Memory B cell (primary cell): ENCODE measurements around the gene NFATC1.

Experiments
- ATAC-seq: fragments of 150-1000 bp; cut with Tn5 transposase; 2 replicates; pipeline ENCODE4 v1.10.0; 2021; ENCODE audit warnings: low read depth, mild to moderate bottlenecking, moderate library complexity
- DNase-seq, 2 donors: peaks; one replicate each; pipeline ENCODE4 v3.0.0; 2022; ENCODE audit warnings: low spot score in 2 of 2
- H3K27ac Mint-ChIP-seq: one replicate; pipeline ENCODE4 v1.8.0; 2022; ENCODE audit warnings: mild to moderate bottlenecking, moderate library complexity, mixed read lengths
- H3K27me3 Mint-ChIP-seq: one replicate; pipeline ENCODE4 v1.8.0; 2022; ENCODE audit warnings: mixed read lengths
- H3K36me3 Mint-ChIP-seq: one replicate; pipeline ENCODE4 v1.8.0; 2022; ENCODE audit warnings: mild to moderate bottlenecking, mixed read lengths
- H3K4me1 Mint-ChIP-seq: one replicate; pipeline ENCODE4 v1.8.0; 2022; ENCODE audit warnings: mixed read lengths
- H3K4me3 Mint-ChIP-seq: one replicate; pipeline ENCODE4 v1.8.0; 2022; ENCODE audit warnings: mild to moderate bottlenecking, moderate library complexity, mixed read lengths
- H3K9me3 Mint-ChIP-seq: one replicate; pipeline ENCODE4 v1.8.0; 2022; ENCODE audit warnings: mixed read lengths

NFATC1 gene

DNA sequence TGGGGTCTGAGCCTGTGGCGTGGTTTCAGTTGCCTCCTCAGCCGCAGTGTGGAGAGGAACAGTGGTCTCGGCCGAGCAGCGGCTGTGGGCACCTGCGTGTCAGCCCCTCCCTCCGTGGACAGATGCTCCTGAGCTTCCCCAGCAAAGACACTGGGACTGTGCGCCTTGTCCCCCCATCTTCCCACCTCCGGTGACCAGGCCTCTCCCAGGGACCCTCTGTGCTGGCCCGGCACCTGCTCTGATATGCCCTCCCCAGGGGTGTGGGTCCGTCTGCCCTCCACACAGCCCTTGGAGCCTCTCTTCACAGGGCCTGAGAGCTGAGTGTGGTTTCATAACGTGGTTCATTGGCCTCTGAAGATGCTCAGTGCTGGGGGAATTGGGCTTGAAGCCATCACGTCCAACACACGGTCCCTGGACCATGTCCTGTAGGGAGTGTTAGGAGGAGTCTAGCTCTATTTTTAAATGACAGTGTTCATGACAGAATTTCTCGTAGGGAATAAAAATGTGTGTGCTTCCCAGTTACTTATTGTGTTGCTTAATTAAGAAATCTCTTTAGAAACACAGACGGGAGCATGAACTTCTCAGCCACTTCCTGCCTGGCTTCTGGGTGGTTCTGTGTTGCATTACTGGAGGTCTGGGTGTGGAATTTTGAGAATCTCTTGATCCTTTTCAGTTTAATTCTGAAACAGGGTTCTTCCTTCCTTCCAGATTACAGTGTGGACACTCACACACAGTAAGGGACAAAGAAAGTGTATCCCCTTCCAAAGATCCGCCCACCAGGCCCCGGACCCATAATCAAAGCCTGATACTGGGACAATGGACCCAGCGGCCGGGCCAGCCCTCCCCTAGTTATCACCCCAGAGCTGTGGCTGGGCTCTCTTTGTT is 110.7 kb downstream of the NFATC1 start:
- DNase-seq (peak in 1 of 2 donors; percentile 38), ATAC-seq (peak; percentile 60)
- Mint-ChIP-seq H3K27ac (peak overlapping the region; percentile 93), H3K4me3 (peak overlapping the region; percentile 35), H3K4me1 (peaks cover 56% of the 10 kb centered on the region), H3K9me3 (no peaks in the 10 kb centered on the region), H3K27me3 (no peaks in the 10 kb centered on the region), H3K36me3 (peaks cover 10% of the 10 kb centered on the region)

DNA sequence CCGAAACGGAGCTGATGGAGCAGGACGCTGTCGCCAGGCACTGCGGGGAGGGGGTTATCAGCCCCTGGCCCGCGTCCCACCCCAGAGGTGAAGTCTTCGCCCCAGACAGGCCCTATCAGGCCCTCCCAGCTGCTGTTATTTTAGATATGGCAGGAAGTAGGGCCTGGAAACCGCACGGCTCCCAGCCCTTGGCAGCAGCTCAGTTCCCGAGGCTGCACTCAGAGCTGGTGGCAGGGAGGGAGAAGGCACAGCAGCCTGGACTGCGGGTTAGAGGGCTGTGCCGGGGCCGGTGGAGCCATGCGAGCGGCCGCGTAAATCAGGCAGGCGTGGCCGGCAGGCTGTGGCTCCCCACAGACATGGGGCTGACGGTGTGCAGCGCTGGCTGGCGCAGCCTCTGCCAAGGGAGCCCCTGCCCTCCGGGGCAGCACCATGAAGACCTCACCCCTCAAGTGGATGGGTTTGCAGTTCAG is 111.4 kb downstream of the NFATC1 start:
- H3K27me3 Mint-ChIP-seq = no peaks in the 10 kb centered on the region
- no peaks in the 10 kb centered on the region for H3K9me3 Mint-ChIP-seq
- H3K4me1 Mint-ChIP-seq = peaks cover 56% of the 10 kb centered on the region
- no peak for DNase-seq
- H3K36me3 Mint-ChIP-seq = peaks cover 10% of the 10 kb centered on the region
- H3K27ac Mint-ChIP-seq = peak overlapping the region; percentile 93
- peak overlapping the region; percentile 83 for H3K4me3 Mint-ChIP-seq
- ATAC-seq = peak; percentile 50

DNA sequence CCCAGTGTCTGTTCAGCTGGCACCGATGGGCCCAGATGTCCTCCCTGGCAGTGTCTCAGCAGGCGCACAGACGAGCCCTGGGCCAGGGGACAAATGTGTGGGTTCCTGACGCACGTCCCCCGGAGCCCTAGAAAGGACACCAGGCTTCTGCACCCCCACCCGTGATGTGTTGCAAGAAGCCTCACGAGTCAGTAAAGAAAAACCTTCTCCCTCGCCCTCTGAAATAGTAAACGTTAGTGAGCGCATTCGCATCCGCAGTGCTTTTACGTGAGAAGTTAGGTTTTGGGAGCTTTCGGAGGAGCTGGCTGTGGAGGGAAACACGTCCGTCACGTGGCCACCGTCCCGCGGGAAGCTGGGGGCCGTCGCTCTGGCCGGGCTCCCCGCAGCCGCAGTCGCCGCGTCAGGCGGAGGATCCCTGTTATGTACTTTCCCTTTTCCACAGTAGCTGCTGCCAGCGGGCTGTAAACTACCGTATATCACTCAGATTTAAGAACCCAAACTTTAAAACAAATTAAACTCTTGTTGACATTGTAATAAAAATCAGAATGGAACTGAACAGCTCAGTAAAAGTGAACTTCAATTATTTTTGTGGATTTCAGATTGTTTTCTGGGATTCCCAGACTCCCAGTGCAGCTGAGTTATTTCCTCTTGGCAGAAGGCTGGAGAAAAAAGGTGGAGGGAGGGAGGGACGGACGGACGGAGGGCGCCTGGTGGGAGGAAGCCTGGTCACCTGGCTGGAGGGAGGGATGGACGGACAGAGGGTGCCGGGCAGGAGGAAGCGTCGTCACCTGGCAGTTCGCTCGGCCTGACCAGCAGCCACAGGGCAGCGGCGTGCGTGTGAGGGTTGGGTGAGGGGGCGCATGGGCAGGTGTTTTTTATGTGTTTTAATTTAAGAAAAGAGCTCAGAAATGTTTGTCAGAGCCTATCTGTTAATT is 112.1 kb downstream of the NFATC1 start:
- Mint-ChIP-seq H3K9me3 (no peaks in the 10 kb centered on the region), H3K4me1 (peaks cover 56% of the 10 kb centered on the region), H3K36me3 (peaks cover 8% of the 10 kb centered on the region), H3K27ac (peak overlapping the region; percentile 93), H3K27me3 (no peaks in the 10 kb centered on the region), H3K4me3 (peak overlapping the region; percentile 83)
- DNase-seq = peak in 1 of 2 donors; percentile 49
- peak; percentile 12 for ATAC-seq

DNA sequence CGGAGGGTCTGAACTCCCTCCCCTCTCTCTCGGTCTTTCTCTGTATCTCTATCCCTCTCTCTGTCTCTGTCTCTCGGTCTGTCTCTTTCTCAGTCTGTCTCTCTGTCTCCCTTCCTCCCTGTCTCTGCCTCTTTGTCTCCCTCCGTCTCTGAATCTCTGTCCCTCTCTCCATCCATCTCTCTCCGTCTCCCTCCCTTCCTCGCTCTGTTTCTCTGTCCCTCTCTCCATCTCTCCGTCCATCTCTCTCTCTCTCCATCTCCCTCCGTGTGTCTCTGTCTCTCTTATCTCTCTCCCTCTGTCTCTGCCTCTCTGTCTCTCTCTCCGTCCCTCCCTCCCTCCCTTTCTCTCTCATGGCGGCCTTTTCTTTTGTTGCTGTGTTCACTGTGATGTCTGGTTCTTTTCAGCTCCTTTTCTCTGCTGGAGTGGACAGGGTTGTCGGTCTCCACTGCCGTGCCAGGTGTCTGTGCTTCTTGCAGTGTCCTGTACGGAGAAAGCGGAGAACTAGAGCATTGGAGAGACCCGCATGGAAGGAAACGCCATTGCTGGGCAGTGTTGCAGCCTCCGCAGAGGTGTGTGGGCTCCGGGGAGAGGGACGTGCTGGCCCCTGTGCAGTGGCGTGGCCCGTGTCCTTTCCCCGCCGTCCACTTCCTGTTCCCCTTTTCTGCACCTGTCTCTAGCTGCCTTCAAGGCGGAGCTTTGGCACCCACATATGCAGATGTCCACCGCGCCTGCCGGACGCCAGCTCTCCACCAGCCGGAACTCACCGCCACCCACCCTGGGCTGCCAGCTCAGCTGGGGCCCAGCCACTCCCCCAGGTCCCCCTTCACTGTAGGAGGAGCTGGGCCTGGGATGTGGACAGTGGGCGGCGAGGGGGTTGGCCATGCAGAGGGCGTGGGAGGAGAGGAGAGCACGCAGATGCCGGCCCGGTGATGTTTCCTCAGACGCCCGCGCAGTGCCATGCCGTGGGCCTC is 113.1 kb downstream of the NFATC1 start:
- peak; percentile 34 for ATAC-seq
- Mint-ChIP-seq H3K4me1 (peaks cover 53% of the 10 kb centered on the region), H3K27ac (peak overlapping the region; percentile 93), H3K4me3 (peak overlapping the region; percentile 83), H3K27me3 (no peaks in the 10 kb centered on the region), H3K36me3 (peaks cover 8% of the 10 kb centered on the region), H3K9me3 (no peaks in the 10 kb centered on the region)
- DNase-seq = no peak

DNA sequence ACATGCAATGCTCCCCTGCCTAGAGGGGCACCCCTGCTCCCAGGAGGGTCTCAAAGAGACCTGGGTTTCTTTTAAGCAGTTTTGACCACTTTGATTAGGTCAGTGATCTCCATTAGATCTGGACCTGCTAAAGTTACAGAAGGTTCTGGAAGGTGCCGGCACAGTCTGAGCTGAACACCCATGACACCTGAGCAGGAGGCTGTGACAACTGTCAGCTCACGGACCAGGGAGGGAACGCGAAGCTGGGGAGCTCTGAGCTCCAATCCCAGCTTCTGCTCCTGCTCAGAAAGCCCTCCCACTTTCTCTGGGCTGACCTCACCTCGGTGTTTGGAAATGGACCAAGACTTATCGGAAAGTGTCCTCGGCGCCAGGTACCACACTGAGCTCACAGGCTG is 113.8 kb downstream of the NFATC1 start:
- Mint-ChIP-seq H3K9me3 (no peaks in the 10 kb centered on the region), H3K4me3 (peak overlapping the region; percentile 83), H3K27me3 (no peaks in the 10 kb centered on the region), H3K4me1 (peaks cover 46% of the 10 kb centered on the region), H3K27ac (peak overlapping the region; percentile 93), H3K36me3 (peaks cover 6% of the 10 kb centered on the region)
- DNase-seq (no peak), ATAC-seq (no peak)

DNA sequence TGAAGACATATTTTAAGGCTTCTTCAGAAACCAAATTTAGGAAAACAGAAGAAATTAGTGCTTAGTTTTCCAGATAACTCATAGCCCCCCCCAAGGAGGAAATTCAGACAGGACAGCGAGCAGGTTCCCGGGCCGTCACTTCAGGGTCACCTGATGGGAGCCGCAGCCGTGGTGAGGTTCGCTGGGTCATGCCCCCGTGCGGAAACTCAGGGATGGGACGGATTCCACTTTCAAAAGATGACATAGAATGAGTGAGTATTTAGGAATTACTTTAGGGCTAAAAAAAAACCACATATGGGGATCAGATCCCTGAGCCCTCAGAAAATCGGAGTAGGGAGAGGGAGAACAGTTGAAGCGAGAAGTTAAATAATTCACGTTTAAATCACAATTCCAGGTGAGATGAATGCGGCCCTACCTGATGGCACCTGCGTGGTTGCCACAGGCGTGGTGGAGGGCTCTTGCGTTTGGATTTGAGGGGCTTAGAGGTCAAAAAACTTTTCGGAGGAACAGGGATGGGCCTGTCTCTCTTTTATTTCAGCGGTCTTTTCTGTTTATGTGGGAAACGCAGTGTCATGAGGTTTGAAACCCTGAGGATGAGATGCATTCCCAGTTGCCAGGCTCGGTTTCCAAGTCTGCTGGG is 114.4 kb downstream of the NFATC1 start:
- ATAC-seq = no peak

DNA sequence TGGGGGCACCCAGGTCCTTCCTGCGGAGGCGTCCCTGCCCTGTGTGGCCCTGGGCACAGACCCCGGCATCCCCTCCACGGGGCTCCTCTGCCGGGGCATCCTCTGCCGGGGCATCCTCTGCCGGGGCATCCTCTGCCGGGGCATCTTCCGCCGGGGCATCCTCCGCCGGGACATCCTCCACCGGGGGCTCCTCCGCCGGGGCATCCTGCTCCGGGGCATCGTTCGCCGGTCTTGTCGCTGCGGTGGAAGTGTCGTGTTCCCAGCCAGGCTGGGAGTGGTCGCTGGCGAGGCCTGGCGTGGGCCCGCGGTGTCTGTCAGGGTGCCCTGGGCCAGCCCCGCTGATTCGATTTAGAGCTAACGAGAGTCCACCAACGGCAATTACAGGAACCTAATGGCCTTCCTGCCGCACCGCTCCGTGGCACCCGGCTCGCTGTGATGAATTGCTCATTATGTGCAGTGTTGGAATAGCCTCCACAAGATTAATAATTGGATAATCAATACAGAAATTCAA is 115.1 kb downstream of the NFATC1 start:
- DNase-seq (no peak), ATAC-seq (no peak)
- Mint-ChIP-seq H3K4me1 (peaks cover 40% of the 10 kb centered on the region), H3K4me3 (no peak overlapping the region), H3K27ac (no peak overlapping the region), H3K27me3 (no peaks in the 10 kb centered on the region), H3K36me3 (peaks cover 5% of the 10 kb centered on the region), H3K9me3 (no peaks in the 10 kb centered on the region)

More for the DNA sequence above, 114.4 kb downstream of the NFATC1 start:
- DNase-seq = no peak
- Mint-ChIP-seq H3K27ac (peak overlapping the region; percentile 93), H3K9me3 (no peaks in the 10 kb centered on the region), H3K4me1 (peaks cover 45% of the 10 kb centered on the region), H3K36me3 (peaks cover 5% of the 10 kb centered on the region), H3K4me3 (no peak overlapping the region), H3K27me3 (no peaks in the 10 kb centered on the region)

DNA sequence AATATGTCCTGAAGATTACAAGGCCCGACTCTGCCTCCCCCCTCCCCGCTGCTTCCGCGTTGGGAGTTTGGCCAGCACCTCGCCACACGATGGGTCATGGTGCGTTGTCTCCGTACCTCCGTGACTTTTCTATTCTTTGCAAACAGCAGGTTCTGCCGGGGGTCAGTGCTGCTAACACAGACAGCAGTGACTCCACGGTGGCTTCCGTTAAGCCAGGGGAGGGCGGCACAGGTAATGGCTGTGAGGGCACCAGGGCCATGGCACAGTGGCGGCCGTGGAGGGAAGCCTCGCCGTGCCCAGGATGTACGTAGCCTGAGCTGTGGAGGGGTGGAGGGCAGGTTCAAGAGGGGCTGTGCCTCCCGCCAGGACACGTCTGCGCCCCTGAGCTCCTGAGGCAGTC is 115.5 kb downstream of the NFATC1 start:
- Mint-ChIP-seq H3K9me3 (no peaks in the 10 kb centered on the region), H3K36me3 (peaks cover 5% of the 10 kb centered on the region), H3K4me3 (no peak overlapping the region), H3K27me3 (no peaks in the 10 kb centered on the region), H3K4me1 (peaks cover 35% of the 10 kb centered on the region), H3K27ac (no peak overlapping the region)
- DNase-seq (no peak), ATAC-seq (no peak)

DNA sequence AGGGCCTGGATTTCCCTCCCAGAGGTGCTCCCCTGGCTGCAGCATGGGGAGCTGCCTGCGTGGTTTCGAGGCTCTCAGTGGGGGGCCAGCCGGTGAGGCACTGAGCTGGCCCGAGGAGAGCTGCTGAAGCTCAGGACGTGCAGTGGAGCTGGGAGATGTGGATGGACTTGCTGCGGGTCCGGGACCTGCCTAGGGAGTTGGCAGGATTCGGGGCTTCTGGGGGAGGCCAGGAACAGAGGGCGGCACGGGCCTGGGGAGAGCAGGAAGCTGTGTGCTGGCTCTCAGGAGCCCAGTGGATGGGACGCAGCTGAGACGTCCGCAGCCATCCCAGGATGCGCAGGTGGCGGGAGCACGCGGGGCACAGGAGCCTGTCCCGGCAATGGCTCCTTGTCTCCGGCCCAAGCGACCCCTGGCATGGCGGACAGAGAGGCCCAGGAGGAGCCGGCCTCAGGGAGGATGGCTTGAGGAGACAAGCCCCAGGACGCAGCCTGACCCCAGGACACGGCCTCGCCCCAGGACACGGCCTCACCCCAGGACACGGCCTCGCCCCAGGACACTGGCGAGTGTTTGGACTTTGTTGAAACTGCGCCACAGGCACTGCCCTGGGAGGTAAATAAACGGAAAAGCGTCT is 116.1 kb downstream of the NFATC1 start:
- peaks cover 32% of the 10 kb centered on the region for H3K4me1 Mint-ChIP-seq
- H3K9me3 Mint-ChIP-seq = no peaks in the 10 kb centered on the region
- H3K4me3 Mint-ChIP-seq = no peak overlapping the region
- DNase-seq = no peak
- H3K27ac Mint-ChIP-seq = no peak overlapping the region
- no peak for ATAC-seq
- H3K36me3 Mint-ChIP-seq = peaks cover 5% of the 10 kb centered on the region
- no peaks in the 10 kb centered on the region for H3K27me3 Mint-ChIP-seq

DNA sequence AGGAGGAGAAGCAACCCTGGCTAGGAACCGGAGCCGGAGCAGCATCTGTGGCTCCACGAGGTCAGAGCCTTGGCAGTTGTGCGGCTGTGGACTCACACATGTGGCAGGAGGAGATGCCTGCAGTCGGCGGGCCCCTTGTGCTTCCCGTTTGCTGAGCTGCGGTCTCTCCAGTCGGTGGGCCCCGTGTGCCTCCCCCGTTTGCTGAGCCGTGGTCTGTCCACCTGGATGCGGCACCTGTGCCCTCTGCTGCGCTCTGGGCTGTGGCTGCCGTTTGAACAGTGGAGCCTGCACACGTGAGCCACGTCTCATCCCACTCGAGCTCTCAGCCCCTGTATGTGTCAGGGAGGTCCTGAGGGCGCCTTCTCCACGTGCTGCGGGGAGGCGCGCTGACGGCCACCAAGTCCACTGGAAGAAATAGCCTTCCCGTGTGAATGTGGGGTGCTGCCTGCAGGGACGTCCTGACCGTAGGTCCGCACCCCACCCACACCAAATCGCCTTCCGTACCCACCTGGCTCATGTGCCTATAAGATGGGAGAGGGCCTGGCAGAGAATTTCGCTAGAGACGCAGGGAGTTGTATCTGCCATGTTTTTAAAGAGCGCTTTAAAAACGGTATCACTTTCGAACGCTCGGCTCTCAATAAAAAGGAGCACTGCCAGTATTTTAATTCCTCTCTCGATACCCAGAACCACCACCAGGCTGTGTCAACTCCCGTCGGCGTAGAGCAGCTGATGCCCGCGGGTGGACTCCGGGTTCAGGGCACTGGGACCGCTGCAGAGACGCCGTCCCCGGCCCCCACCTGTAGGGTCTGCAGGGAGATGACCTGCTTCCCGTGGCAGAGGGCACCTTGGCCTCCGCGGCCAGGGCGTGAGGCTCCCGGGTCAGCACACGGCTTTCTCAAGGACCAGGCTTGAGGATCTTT is 117.0 kb downstream of the NFATC1 start:
- H3K9me3 Mint-ChIP-seq = no peaks in the 10 kb centered on the region
- peaks cover 30% of the 10 kb centered on the region for H3K4me1 Mint-ChIP-seq
- H3K27ac Mint-ChIP-seq = no peak overlapping the region
- peaks cover 5% of the 10 kb centered on the region for H3K36me3 Mint-ChIP-seq
- H3K27me3 Mint-ChIP-seq = no peaks in the 10 kb centered on the region
- DNase-seq (no peak), ATAC-seq (no peak)
- H3K4me3 Mint-ChIP-seq = no peak overlapping the region

DNA sequence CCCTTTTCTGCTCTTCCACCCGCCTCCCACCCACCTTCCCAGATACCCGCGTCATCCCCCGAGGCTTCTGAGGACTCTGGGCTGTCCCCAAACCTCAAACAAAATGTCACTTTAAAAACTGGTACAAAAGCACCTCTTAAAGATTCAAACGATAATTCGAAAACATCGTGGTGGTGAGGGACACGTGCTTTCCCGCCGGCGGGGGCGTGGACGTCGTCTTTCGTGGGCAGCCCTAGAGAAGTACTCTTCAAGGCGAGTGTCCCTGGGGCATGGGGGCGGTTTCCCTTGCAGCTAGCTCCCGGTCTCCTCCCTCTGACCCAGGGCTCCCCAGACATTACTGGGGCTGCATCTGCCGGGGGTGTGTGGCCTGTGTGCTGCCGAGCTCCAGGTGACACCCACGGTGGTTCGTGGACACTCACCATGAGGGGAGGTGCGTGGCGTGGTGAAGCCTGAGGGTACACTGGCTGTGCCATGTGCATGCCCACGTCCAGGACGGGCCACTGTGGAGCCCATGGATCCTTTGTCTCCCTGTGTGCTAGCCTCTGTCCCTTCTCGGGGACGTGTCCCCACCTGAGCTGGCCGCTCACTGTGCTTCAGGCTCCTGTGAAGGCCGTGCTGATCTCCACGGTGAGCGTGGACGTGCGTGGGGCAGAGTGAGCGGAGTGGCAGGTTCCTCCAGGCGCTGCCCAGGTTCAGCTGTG is 117.8 kb downstream of the NFATC1 start:
- ATAC-seq (no peak), DNase-seq (no peak)
- H3K27me3 Mint-ChIP-seq = no peaks in the 10 kb centered on the region
- H3K9me3 Mint-ChIP-seq = no peaks in the 10 kb centered on the region
- H3K4me3 Mint-ChIP-seq = no peak overlapping the region
- no peak overlapping the region for H3K27ac Mint-ChIP-seq
- peaks cover 9% of the 10 kb centered on the region for H3K36me3 Mint-ChIP-seq
- H3K4me1 Mint-ChIP-seq = peaks cover 28% of the 10 kb centered on the region
